Vagina (tissue), 2 donors: ENCODE data around the gene TFE3.

ENCODE experiments used
- CTCF ChIP-seq, 3 experiments: fragments of 450-650 bp in 2 of 3; fragments of 200-600 bp in 1 of 3; sonication (generic) in 1 of 3; IDR thresholded peaks; one replicate each; pipeline ENCODE4 v1.5.1; 2017 to 2019; ENCODE audit warnings: antibody characterized with exemption in 3 of 3, mild to moderate bottlenecking in 2 of 3, moderate library complexity in 2 of 3
- POLR2A ChIP-seq, 2 donors: fragments of 450-650 bp; IDR thresholded peaks; one replicate each; pipeline ENCODE4 v1.6.1; 2017; ENCODE audit warnings: antibody characterized with exemption in 2 of 2, mild to moderate bottlenecking in 2 of 2, moderate library complexity in 2 of 2

- TF ChIP-seq CTCF (IDR thresholded peaks at IDR 0.05) (no peak), POLR2A (IDR thresholded peaks at IDR 0.05) (no peak)
Observed at GRCh38 chrX:49030283-49030682, 12.9 kb downstream of the TFE3 start.
